Measurements from ENCODE around the gene SHISA9. TPM values are rescaled to one million over a fixed set of nuclear protein-coding genes. Genes with fewer than 3 reads are reported as not detected.

Gene SHISA9
- total RNA-seq, 1 experiment from 2014 or later, result not detected

- no peaks in the 10 kb centered on the region for H3K9me2 ChIP-seq (ENCODE audit: insufficient read depth)
- intact Hi-C loops (cut with micrococcal nuclease), result no loop called here
- BruUV-seq (replicated peaks), result no TSS peak
- no peak overlapping the region for H3K4me3 ChIP-seq (replicated peaks in 1 of 2; ENCODE audit: low read depth in 1 of 2, low read length in 2 of 2)
- no peak for ATAC-seq
- ChIA-PET RAD21 (ENCODE audit: low non-redundant PET in 1 of 2, low total read pairs in 2 of 2, uncharacterized antibody in 2 of 2, unreplicated experiment in 2 of 2) (no interaction called here), POLR2A (no interaction called here), CTCF (no interaction called here)
- no peaks in the 10 kb centered on the region for H3K79me2 ChIP-seq (ENCODE audit: insufficient read depth, low read length)
- no peak for DNase-seq (ENCODE audit: low read depth, low spot score)
- H4K20me1 ChIP-seq (ENCODE audit: insufficient read depth), result no peaks in the 10 kb centered on the region
- H3K27ac ChIP-seq (ENCODE audit: low read depth, low read length), result no peak overlapping the region
- H3K27me3 ChIP-seq (ENCODE audit: insufficient read depth, low read length), result no peaks in the 10 kb centered on the region
- H3K9me3 ChIP-seq (ENCODE audit: control insufficient read depth in 1 of 2, insufficient read depth in 1 of 2, low read depth in 1 of 2, low read length in 2 of 2), result 0 out of 4 replicates have a peak, but pooled peaks cover 0 to 3% of the 10 kb centered on the region in 2 experiments
- H3K9ac ChIP-seq (ENCODE audit: low read length), result no peak overlapping the region
- H2AFZ ChIP-seq (ENCODE audit: low read depth, low read length, poor library complexity, severe bottlenecking), result no peak overlapping the region
- H3K4me2 ChIP-seq (ENCODE audit: low read length), result no peak overlapping the region
- H3K4me1 ChIP-seq (ENCODE audit: control insufficient read depth in 1 of 2, insufficient read depth in 2 of 2, low read length in 2 of 2), result no peaks in the 10 kb centered on the region
- no peaks in the 10 kb centered on the region for H3K36me3 ChIP-seq (ENCODE audit: control insufficient read depth in 1 of 2, insufficient read depth in 2 of 2, low read length in 2 of 2)
- no peak for TF ChIP-seq REST (IDR thresholded peaks at IDR 0.05; ENCODE audit: low read depth)
- TF ChIP-seq ELF1 (IDR thresholded peaks at IDR 0.05; ENCODE audit: borderline replicate concordance, low read depth), result no peak
- no peak for TF ChIP-seq POLR2A (IDR thresholded peaks at IDR 0.05; ENCODE audit: borderline replicate concordance, extremely low read depth, insufficient read depth, insufficient read length)
- no peak for TF ChIP-seq FOSL1 (IDR thresholded peaks at IDR 0.05; ENCODE audit: low read depth)
- TF ChIP-seq RAD21 (IDR thresholded peaks at IDR 0.05; ENCODE audit: low read depth), result no peak
- TF ChIP-seq SIN3A (IDR thresholded peaks at IDR 0.05; ENCODE audit: low read depth), result no peak
- TF ChIP-seq ZBTB33 (IDR thresholded peaks at IDR 0.05; ENCODE audit: extremely low read depth, insufficient replicate concordance, low read length), result no peak
- TF ChIP-seq EZH2 (IDR thresholded peaks at IDR 0.05), result no peak
- no peak for TF ChIP-seq ZFX (IDR thresholded peaks at IDR 0.05)
- no peak for TF ChIP-seq MAX (IDR thresholded peaks at IDR 0.05)
- no peak for TF ChIP-seq ATF3 (IDR thresholded peaks at IDR 0.05)
- TF ChIP-seq EGR1 (IDR thresholded peaks at IDR 0.05; ENCODE audit: low read depth), result no peak
Observed at GRCh38 chr16:13049688-13050087, 148.3 kb downstream of the SHISA9 start.
